ENCODE data around the gene IKZF1. TPM values are rescaled to one million over a fixed set of nuclear protein-coding genes. Genes with fewer than 3 reads are reported as not detected.

IKZF1 gene
- total RNA-seq, 1 experiment from 2014 or later: 2.3 TPM

- H3K9me3 Mint-ChIP-seq: no peaks in the 10 kb centered on the region
- H3K27me3 Mint-ChIP-seq (ENCODE audit: low read depth): peaks cover 2% of the 10 kb centered on the region; the same call in 1 of the 2 replicates
- ChIA-PET POLR2A (no interaction called here), CTCF (no interaction called here)
- no peak overlapping the region for H3K4me3 Mint-ChIP-seq
- TF ChIP-seq TEAD1 (CRISPR knock-in tag; IDR thresholded peaks at IDR 0.05) (no peak), HMGA2 (CRISPR knock-in tag; IDR thresholded peaks at IDR 0.05) (no peak), MLX (CRISPR knock-in tag; IDR thresholded peaks at IDR 0.05) (no peak), GABPB1 (CRISPR knock-in tag; IDR thresholded peaks at IDR 0.05) (no peak), IRF1 (CRISPR knock-in tag; IDR thresholded peaks at IDR 0.05) (no peak), ZNF232 (CRISPR knock-in tag; IDR thresholded peaks at IDR 0.05) (no peak), ZNF281 (CRISPR knock-in tag; IDR thresholded peaks at IDR 0.05) (no peak), CBFB (CRISPR knock-in tag; IDR thresholded peaks at IDR 0.05; ENCODE audit: low read depth) (no peak), FOXP4 (CRISPR knock-in tag; IDR thresholded peaks at IDR 0.05) (no peak), PRDM15 (CRISPR knock-in tag; IDR thresholded peaks at IDR 0.05) (no peak), NR1H2 (CRISPR knock-in tag; IDR thresholded peaks at IDR 0.05) (no peak), MAX (CRISPR knock-in tag; IDR thresholded peaks at IDR 0.05) (no peak), ZNF425 (CRISPR knock-in tag; conservative IDR thresholded peaks at IDR 0.05) (no peak), ATF1 (CRISPR knock-in tag; IDR thresholded peaks at IDR 0.05) (no peak), NFYB (CRISPR knock-in tag; conservative IDR thresholded peaks at IDR 0.05; ENCODE audit: low read depth) (no peak), FOXK1 (CRISPR knock-in tag; IDR thresholded peaks at IDR 0.05) (no peak), NR2C2 (CRISPR knock-in tag; IDR thresholded peaks at IDR 0.05) (no peak)
- no peaks in the 10 kb centered on the region for H3K36me3 Mint-ChIP-seq
- DNase-seq (ENCODE audit: low spot score): no peak
- no peak overlapping the region for H3K27ac Mint-ChIP-seq
- ATAC-seq: no peak
- H3K4me1 Mint-ChIP-seq: peaks cover 19% of the 10 kb centered on the region
Observed at GRCh38 chr7:50262446-50262845, 42.1 kb upstream of the IKZF1 start.

Measured in WTC11 (cell line).